Cortex of kidney (tissue), 1 donor: ENCODE measurements around the gene DHODH.
"Not testable (repeated sequence)": the region's sequence is repeated elsewhere in the genome, so short reads cannot be mapped to it uniquely, and the experiment has no call there.

ENCODE experiments used
- DNase-seq: peaks from one replicate; lab custom pipeline; 2025; lab: John Stamatoyannopoulos, UW

The DHODH gene

DNA sequence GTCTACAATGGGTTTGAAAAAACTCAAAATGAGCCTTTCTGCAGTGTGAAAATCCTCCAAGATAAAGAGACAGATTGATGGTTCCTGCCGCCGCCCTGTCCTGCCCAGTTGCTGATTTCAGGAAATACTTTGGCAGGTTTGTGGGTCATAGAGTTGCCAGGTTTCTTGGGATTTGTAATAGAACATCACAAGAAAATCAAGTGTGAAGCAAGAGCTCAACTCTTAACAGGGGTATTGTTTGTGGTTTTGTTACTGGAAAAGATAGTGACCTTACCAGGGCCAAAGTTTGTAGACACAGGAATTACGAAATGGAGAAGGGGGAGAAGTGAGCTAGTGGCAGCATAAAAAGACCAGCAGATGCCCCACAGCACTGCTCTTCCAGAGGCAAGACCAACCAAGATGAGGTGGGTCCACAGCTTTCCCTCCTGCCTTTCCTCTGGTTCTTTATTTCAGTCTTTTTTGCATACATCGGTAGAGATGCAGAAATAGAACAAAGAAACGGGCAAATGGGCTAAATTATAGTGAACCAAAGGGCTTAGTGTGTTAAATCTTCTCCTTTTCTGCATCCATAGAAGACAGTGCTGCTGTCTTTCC lies 45.8 kb downstream of the DHODH start, which contains the start of gene HP:
Gene HP, plus strand, starts transcription at position 252 of the 594 bp plus-strand sequence. Its CDS starts 148 bp downstream, at position 400.
- DNase-seq = not testable (repeated sequence)

DNA sequence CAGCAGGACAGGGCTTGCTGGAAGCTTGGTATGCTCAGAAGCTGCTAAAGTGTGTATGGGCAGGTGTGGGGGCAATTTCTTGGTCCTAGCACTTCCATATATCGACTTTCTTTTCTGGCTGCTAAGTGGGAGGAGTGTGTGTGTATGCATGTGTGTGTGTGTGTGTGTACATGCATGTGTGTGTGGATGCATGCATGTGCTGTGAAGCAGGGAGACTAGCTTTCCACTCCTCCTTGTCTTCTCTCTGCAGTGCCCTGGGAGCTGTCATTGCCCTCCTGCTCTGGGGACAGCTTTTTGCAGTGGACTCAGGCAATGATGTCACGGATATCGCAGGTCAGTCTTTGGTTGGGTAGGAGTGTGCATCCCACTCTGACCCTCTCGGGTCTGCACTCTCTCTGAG lies 47.4 kb downstream of the DHODH start:
- no peak for DNase-seq

DNA sequence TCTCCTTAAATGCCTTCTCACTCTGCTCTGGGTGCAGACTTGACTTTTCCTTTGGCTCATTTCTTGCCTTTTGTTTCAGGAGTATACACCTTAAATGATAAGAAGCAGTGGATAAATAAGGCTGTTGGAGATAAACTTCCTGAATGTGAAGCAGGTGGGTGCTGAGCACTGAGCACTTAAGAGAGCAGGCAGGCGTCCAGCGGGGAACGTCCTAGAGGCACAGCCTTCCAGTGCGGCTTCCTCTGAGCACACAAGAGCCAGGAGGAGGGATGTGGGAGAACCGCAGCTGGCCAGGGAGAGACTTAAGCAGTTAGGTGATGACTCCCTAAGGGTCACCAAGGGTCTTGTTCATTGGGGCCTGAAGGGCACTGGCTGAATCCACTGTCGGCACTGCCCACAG lies 48.8 kb downstream of the DHODH start:
- not testable (repeated sequence) for DNase-seq

DNA sequence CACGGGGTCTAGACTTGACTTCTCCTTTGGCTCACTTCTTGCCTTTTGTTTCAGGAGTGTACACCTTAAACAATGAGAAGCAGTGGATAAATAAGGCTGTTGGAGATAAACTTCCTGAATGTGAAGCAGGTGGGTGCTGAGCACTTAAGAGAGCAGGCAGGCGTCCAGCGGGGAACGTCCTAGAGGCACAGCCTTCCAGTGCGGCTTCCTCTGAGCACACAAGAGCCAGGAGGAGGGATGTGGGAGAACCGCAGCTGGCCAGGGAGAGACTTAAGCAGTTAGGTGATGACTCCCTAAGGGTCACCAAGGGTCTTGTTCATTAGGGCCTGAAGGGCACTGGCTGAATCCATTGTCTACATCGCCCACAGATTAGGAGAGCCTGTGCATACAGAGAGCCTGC lies 50.5 kb downstream of the DHODH start:
- not testable (repeated sequence) for DNase-seq

DNA sequence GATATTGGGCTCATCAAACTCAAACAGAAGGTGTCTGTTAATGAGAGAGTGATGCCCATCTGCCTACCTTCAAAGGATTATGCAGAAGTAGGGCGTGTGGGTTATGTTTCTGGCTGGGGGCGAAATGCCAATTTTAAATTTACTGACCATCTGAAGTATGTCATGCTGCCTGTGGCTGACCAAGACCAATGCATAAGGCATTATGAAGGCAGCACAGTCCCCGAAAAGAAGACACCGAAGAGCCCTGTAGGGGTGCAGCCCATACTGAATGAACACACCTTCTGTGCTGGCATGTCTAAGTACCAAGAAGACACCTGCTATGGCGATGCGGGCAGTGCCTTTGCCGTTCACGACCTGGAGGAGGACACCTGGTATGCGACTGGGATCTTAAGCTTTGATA lies 51.9 kb downstream of the DHODH start:
- no peak for DNase-seq

DNA sequence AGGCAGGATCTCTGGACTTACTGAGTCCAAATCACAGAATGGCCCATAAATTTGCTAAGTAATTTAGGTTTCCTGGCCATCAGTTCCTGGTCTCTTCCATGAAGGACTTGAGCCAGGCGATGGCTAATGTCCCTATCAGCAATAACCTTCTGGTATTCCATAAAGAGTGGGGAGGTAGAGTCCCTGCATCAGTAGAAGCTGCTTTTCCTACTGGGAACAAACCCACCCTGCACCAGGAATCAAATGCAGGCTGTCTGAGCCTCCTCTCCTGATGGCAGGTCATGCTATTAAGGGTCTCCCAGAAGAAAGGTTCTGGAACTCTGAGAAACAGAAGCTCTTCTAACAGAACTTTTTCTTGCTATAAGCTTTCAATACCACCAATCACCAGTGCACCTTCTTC lies 53.0 kb downstream of the DHODH start:
- DNase-seq = no peak

DNA sequence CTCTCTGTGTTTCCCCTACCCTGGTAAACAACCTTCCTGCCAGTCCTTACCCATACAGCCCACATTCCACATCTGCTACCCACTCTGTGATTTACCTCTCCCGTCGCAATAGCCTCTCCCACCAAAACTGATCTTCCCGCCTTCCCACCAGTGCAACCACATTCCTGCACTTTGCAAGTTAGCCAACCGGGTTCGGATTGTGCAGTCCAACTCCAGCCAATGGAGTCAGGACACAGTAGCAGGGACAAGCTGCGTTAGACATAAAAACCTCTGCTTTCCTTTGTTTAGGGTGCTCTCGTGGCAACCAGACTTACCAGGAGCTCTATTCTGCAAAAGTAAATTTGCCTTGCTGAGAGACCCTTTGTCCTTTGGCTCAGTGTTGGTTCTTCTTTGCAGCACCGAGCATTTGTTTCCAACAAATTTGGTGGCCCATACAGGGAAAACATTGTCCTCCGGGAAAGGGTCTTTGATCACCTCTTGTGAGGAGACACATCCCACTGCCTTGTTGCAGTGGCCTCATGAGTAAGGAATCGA lies 55.9 kb downstream of the DHODH start:
- no peak for DNase-seq

DNA sequence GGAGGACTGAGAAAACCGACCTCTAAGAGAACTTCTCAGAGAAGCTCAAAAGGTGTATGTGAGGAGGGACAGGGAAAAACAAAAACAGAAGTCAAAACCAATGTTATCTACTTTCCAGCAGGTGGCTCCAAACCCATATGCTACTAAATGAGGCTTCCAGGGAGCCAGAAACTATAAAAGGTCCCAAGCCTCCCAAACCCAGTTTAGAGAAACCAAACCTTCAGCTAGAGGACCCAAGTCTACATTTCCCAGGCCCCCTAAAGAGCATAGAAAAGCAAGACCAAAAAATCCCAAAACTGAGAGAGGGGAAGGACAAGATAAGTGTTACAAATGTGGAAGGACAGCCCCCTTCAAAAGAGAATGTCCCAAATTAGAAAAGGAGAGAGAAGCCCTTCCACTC lies 58.2 kb downstream of the DHODH start:
- no peak for DNase-seq

DNA sequence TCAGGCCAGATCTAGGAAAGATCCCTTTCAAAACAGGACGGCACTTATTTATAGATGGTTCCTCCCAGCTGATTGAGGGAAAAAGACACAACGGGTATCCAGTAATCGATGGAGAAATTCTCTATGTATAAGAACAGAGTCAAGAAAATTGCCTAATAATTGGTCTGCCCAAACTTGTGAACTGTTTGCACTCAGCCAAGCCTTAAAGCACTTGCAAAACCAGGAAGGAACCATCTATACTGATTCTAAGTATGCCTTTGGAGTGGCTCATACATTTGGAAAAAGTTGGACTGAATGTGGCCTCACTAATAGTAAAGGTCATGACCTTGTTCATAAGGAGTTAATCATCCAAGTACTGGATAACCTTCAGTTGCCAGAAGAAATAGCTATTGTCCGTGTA lies 60.4 kb downstream of the DHODH start:
- DNase-seq = no peak

DNA sequence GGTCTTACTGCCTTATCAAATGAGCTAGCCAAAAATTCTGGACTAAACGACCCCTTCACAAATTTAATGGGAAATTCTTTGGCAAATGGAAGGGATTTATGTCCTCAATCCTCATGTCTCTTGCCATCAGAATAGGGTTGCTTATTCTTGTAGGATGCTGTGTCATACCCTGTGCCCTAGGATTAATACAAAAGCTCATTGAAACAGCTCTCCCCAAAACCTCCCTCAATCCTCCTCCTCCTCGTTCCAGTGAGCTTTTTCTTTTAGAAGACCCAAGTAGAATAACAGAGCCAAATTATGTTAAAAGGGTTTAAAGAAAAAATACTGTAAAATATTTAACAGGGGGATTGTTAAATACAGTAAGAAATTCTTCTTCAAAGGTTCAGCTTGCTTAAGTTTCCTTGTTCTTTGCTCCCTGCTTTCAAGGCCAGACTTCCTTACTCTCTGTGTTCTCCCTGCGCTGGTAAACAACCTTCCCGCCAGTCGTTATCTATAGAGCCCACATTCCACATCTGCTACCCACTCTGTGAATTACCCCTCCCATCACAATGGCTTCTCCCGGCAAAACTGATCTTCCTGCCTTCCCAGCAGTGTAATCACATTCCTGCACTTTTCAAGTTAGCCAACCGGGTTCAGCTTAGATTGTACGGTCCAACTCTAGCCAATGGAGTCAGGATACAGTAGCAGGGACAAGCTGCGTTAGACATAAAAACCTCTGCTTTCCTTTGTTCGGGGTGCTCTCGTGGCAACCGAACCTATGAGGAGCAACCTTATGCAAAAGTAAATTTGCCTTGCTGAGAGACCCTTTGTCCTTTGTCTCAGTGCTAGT lies 64.2 kb downstream of the DHODH start:
- DNase-seq = no peak

DNA sequence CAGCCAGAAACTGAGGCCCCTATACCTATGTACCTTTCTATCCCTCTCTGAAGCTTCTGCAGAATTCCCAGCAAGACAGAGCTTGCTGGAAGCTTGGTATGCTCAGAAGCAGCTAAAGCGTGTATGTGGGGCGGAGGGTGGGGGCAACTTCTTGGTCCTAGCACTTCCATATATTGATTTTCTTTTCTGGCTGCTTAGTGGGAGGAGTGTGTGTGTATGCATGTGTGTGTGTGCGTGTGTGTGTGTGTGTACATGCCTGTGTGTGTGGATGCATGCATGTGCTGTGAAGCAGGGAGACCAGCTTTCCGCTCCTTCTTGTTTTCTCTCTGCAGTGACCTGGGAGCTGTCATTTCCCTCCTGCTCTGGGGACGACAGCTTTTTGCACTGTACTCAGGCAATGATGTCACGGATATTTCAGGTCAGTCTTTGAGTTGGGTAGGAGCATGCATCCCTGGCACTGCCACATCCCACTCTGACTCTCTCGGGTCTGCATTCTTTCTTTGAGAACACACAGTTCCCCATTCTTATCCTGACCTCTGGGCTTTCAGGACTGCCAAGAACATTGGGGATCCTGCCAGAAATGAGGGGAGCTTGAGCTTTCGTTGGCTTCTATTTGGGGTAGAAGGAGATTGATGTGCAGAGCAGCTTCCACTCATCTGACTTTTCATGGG lies 65.2 kb downstream of the DHODH start:
- DNase-seq = no peak

DNA sequence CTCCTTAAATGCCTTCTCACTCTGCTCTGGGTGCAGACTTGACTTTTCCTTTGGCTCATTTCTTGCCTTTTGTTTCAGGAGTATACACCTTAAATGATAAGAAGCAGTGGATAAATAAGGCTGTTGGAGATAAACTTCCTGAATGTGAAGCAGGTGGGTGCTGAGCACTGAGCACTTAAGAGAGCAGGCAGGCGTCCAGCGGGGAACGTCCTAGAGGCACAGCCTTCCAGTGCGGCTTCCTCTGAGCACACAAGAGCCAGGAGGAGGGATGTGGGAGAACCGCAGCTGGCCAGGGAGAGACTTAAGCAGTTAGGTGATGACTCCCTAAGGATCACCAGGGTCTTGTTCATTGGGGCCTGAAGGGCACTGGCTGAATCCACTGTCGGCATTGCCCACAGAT lies 66.5 kb downstream of the DHODH start:
- not testable (repeated sequence) for DNase-seq
